Small intestine (tissue), 16 donors: ENCODE results near the gene AKIP1. TPM values are rescaled to one million over a fixed set of nuclear protein-coding genes. Genes with fewer than 3 reads are reported as not detected.
A peak's percentile ranks its signal among the peaks of the same experiment; 100 is the strongest.

Experiments used
- DNase-seq, 2 donors: peaks; one replicate each; pipeline versions ENCODE4 v3.0.0 to v3.0.0-alpha.2; 2013
- FAIRE-seq: peaks from 2 replicates; lab custom pipeline; 2012; peaks lifted over from hg19 to GRCh38; lab: Jason Lieb, UNC
- H3K27ac ChIP-seq, 3 donors: one replicate each; pipeline ENCODE4 v1.5.1; 2013; ENCODE audit warnings: low read length in 2 of 3, mild to moderate bottlenecking in 2 of 3, control low read depth in 1 of 3, inconsistent platforms in 1 of 3, low read depth in 1 of 3, moderate library complexity in 1 of 3
- H3K27me3 ChIP-seq, 3 donors: one replicate each; pipeline ENCODE4 v1.6.1; 2013; ENCODE audit warnings: low read length in 3 of 3, inconsistent platforms in 1 of 3; ENCODE audit not compliant: control insufficient read depth in 3 of 3, insufficient read depth in 3 of 3
- H3K36me3 ChIP-seq, 3 donors: one replicate each; pipeline ENCODE4 v1.6.1; 2013; ENCODE audit warnings: low read length in 3 of 3, inconsistent platforms in 1 of 3, low read depth in 1 of 3, mild to moderate bottlenecking in 1 of 3, moderate library complexity in 1 of 3; ENCODE audit not compliant: control insufficient read depth in 3 of 3, insufficient read depth in 2 of 3
- H3K4me1 ChIP-seq, 3 donors: one replicate each; pipeline ENCODE4 v1.6.1; 2013; ENCODE audit warnings: low read length in 2 of 3, inconsistent platforms in 1 of 3, low read depth in 1 of 3, mild to moderate bottlenecking in 1 of 3, moderate library complexity in 1 of 3; ENCODE audit not compliant: control insufficient read depth in 3 of 3, insufficient read depth in 2 of 3
- H3K4me3 ChIP-seq, 3 donors: one replicate each; pipeline ENCODE4 v1.5.1; 2013; ENCODE audit warnings: low read length in 3 of 3, control low read depth in 1 of 3, inconsistent platforms in 1 of 3, low read depth in 1 of 3, mild to moderate bottlenecking in 1 of 3, moderate library complexity in 1 of 3
- H3K9me3 ChIP-seq, 2 donors: one replicate each; pipeline ENCODE4 v1.6.1; 2013; ENCODE audit warnings: low read depth in 1 of 2, low read length in 1 of 2; ENCODE audit not compliant: control insufficient read depth in 2 of 2, insufficient read depth in 1 of 2
- WGBS, 3 donors: extraction: QIAGEN DNeasy Blood & Tissue Kit; methylation state at CpG; one replicate each; pipeline ENCODE4 v1.1.7; 2013; 5-methylcytosine and 5-hydroxymethylcytosine counted together
- long read RNA-seq, 10 donors: transcript quantifications; one replicate each; lab custom pipeline, GENCODE V29; 2026
- polyA plus RNA-seq, 4 donors: library from polyadenylated mRNA; stranded (reverse) in 3 of 4; unstranded in 1 of 4; fragments of 200-250 nt in 3 of 4; fragments of 120-200 nt in 1 of 4; gene quantifications; one replicate each; pipeline versions ENCODE4 v1.2.1 to v1.2.3, GENCODE V29; 2013
- donor health status: healthy with polysubstance abuse.
- donor health status: control.
- donor health status: control.
- donor health status: Bipolar disorder and iron deficiency.
- donor health status: healthy.

Gene AKIP1
- 10 to 100 TPM; 11.6 to 24.4 (median 15.1) TPM for polyA plus RNA-seq
- long read RNA-seq, donor 1, transcript AKIP1-203 (6 exons, 1,327 nt) = major isoform, 6 of 14 reads
- long read RNA-seq, donor 1, partial matches to known transcripts = 0 of 14 reads
- long read RNA-seq, donor 1, other reads (novel, unspliced or antisense) = 0 of 14 reads
- long read RNA-seq, donor 2, partial matches to known transcripts = 0 of 4 reads
- long read RNA-seq, donor 2, other reads (novel, unspliced or antisense) = 0 of 4 reads
- long read RNA-seq, donor 3, partial matches to known transcripts = 0 of 3 reads
- long read RNA-seq, donor 3, other reads (novel, unspliced or antisense) = 0 of 3 reads
- long read RNA-seq, donor 4 = 0 reads
- long read RNA-seq, donor 5, partial matches to known transcripts = 0 of 5 reads
- long read RNA-seq, donor 5, other reads (novel, unspliced or antisense) = 0 of 5 reads
- long read RNA-seq, donor 6, partial matches to known transcripts = 0 of 3 reads
- long read RNA-seq, donor 6, other reads (novel, unspliced or antisense) = 0 of 3 reads
- long read RNA-seq, donor 7 = 0 reads
- long read RNA-seq, donor 8, partial matches to known transcripts = 0 of 1 reads
- long read RNA-seq, donor 8, other reads (novel, unspliced or antisense) = 0 of 1 reads
- long read RNA-seq, donor 9, partial matches to known transcripts = 0 of 2 reads
- long read RNA-seq, donor 9, other reads (novel, unspliced or antisense) = 0 of 2 reads
- long read RNA-seq, donor 10, partial matches to known transcripts = 0 of 5 reads
- long read RNA-seq, donor 10, other reads (novel, unspliced or antisense) = 0 of 5 reads

DNA sequence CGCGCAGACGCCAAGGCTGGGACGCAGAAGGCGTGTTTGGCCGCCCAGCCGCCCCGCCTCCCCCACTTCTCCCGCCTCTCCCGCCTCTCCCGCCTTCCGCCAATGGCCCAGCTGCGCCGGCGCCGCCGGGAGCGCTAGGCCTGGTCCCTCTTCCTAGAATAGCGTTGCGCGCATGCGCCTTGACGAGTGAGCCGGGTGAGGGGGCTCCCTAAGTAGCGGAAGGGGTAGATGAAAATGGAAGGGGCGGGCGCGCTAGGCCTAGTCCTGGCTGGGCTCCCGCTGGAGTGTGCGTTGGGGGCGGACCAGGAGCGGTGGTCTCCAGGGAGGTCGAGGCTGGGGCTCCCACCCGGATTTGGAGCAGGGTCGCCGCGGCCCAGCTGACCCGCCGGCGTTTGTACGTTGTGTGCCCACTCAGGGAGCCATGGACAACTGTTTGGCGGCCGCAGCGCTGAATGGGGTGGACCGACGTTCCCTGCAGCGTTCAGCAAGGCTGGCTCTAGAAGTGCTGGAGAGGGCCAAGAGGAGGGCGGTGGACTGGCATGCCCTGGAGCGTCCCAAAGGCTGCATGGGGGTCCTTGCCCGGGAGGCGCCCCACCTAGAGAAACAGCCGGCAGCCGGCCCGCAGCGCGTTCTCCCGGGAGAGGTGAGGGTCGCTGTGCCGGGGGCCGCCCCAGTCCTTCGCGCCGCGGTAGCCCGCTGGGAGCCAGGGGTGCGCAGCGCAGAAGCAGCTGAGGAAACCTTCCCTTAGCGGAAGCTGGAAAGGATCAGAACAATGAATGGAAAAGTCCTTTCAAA lies at the start of gene AKIP1:
AKIP1 (plus strand) TSS at position 161 of the 795 bp plus-strand sequence; CDS start at position 422, 261 bp downstream.
- H3K4me1 ChIP-seq = peaks cover 0 to 4% (median 2%) of the 10 kb centered on the region in 3 donors
- H3K9me3 ChIP-seq = no peaks in the 10 kb centered on the region
- H3K27ac ChIP-seq = peak within 1 kb of the TSS; percentile 63 to 96 (median 81)
- peak within 1 kb of the TSS; percentile 43 to 90 (median 90) for H3K4me3 ChIP-seq
- H3K27me3 ChIP-seq = peaks cover 0 to 14% (median 0%) of the 10 kb centered on the region in 3 donors
- WGBS, 3 donors = 0 to 1% (median 0%) methylated on average over 56 to 68 of the region's 68 CpGs
- DNase-seq (peak; percentile 92 to 95), FAIRE-seq (no peak)
- peaks cover 0 to 3% (median 0%) of the 10 kb centered on the region in 3 donors for H3K36me3 ChIP-seq

DNA sequence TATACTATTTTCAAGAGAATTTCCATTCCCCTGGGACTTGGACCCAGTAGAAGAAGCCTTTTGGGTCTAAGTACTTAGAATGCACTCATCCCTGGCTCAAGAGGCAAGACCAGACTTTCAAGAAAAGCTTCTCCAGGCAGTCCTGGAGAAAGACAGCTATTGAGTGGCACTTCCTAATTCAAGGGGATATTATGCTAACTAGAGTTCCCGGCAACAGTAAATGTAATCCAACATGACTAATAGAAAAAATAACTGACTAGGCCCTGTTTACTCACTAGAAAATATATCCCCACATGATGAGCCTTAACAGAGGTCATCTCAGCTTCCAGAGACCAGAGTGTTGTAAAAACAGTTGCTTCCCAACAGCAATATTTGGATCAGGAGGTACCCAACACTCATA lies 47.2 kb upstream of the AKIP1 start:
- no peaks in the 10 kb centered on the region for H3K36me3 ChIP-seq
- peaks cover 0 to 12% (median 8%) of the 10 kb centered on the region in 3 donors for H3K4me1 ChIP-seq
- DNase-seq = no peak
- WGBS, 3 donors = 62 to 96% (median 85%) methylated on average over 1 of the region's 1 CpG
- H3K27me3 ChIP-seq = no peaks in the 10 kb centered on the region
- no peak overlapping the region for H3K4me3 ChIP-seq
- H3K27ac ChIP-seq = peak overlapping the region in 1 of 3 donors; percentile 81
- H3K9me3 ChIP-seq = no peaks in the 10 kb centered on the region
- no peak for FAIRE-seq

- H3K27ac ChIP-seq = no peak overlapping the region
- no peak for DNase-seq
- H3K27me3 ChIP-seq = no peaks in the 10 kb centered on the region
- H3K4me1 ChIP-seq = peaks cover 0 to 12% (median 8%) of the 10 kb centered on the region in 3 donors
- H3K4me3 ChIP-seq = no peak overlapping the region
- no peak for FAIRE-seq
- H3K36me3 ChIP-seq = no peaks in the 10 kb centered on the region
- no peaks in the 10 kb centered on the region for H3K9me3 ChIP-seq
Measured at GRCh38 chr11:8865304-8865703, 45.7 kb upstream of the AKIP1 start.

GRCh38 chr11:8867035-8867434 lies 44.0 kb upstream of the AKIP1 start:
- H3K36me3 ChIP-seq = no peaks in the 10 kb centered on the region
- H3K27me3 ChIP-seq = no peaks in the 10 kb centered on the region
- DNase-seq (peak; percentile 33 to 55), FAIRE-seq (no peak)
- no peak overlapping the region for H3K4me3 ChIP-seq
- no peaks in the 10 kb centered on the region for H3K9me3 ChIP-seq
- 11 to 39% (median 29%) methylated on average over 6 of the region's 6 CpGs for WGBS, 3 donors
- H3K4me1 ChIP-seq = peaks cover 0 to 17% (median 10%) of the 10 kb centered on the region in 3 donors
- no peak overlapping the region for H3K27ac ChIP-seq

- Histone ChIP-seq H3K4me3 (no peak overlapping the region), H3K4me1 (peaks cover 0 to 17% (median 10%) of the 10 kb centered on the region in 3 donors), H3K27ac (no peak overlapping the region), H3K9me3 (no peaks in the 10 kb centered on the region), H3K36me3 (no peaks in the 10 kb centered on the region), H3K27me3 (no peaks in the 10 kb centered on the region)
- DNase-seq = no peak
- FAIRE-seq = no peak
- 64 to 83% (median 64%) methylated on average over 7 of the region's 7 CpGs for WGBS, 3 donors
Measured at GRCh38 chr11:8867931-8868631, 42.9 kb upstream of the AKIP1 start.

- Histone ChIP-seq H3K27me3 (no peaks in the 10 kb centered on the region), H3K27ac (peak overlapping the region; percentile 9 to 78 (median 41)), H3K36me3 (no peaks in the 10 kb centered on the region), H3K9me3 (no peaks in the 10 kb centered on the region), H3K4me1 (peaks cover 0 to 20% (median 6%) of the 10 kb centered on the region in 3 donors), H3K4me3 (peak overlapping the region; percentile 54 to 76 (median 66))
- DNase-seq (peak; percentile 68 to 85), FAIRE-seq (no peak)
- 0 to 2% (median 1%) methylated on average over 55 to 81 of the region's 81 CpGs for WGBS, 3 donors
Measured at GRCh38 chr11:8870411-8871170, 40.4 kb upstream of the AKIP1 start.

GRCh38 chr11:8871171-8871775 lies 39.7 kb upstream of the AKIP1 start:
- H3K27ac ChIP-seq = peak overlapping the region in 2 of 3 donors; percentile 41 to 78
- H3K4me3 ChIP-seq = peak overlapping the region; percentile 54 to 76 (median 66)
- peaks cover 0 to 20% (median 6%) of the 10 kb centered on the region in 3 donors for H3K4me1 ChIP-seq
- H3K36me3 ChIP-seq = no peaks in the 10 kb centered on the region
- no peaks in the 10 kb centered on the region for H3K9me3 ChIP-seq
- FAIRE-seq (no peak), DNase-seq (peak; percentile 37 to 81)
- WGBS, 3 donors = 4 to 8% (median 5%) methylated on average over 19 to 27 of the region's 27 CpGs
- H3K27me3 ChIP-seq = no peaks in the 10 kb centered on the region
